ENCODE measurements around the gene PCDH1.
A peak's percentile ranks its signal among the peaks of the same experiment; 100 is the strongest.

PCDH1 gene

DNA sequence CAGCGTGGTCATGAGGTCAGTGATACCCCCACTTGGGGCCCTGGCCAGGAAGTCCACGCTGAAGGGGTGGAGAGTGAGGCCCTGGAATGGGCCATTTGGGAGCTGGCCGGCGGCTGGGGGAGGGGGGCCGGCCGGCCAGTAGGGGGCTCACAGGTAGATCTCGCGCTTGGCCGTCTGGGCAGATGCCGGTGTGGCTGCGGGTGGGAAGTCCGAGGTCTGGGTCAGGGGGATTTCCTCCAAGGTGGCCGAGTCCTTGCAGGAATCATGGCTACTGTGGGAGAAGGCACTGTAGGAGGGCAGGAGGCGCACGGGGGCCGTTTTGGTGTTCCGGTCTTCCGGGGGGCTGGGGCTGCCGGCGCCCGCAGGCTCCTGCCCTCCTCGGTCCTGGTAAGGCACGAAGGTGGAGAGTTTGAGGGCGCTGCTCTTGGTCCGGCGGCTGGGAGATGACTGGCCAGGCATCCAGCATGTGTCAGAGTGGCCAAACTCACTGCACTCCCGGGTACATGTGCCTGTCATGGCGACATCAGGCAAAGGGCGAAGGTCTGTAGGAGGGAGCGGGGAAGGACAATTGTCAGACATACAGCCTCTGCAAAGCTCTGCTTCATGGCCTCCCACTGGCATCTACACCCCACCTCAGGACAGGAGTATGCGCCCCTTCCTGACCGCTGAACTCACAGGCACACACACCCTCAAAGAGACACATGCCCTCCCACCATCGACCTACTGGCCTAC, 24.1 kb downstream of the PCDH1 start:
- no peak for DNase-seq (ENCODE audit: low spot score)

DNA sequence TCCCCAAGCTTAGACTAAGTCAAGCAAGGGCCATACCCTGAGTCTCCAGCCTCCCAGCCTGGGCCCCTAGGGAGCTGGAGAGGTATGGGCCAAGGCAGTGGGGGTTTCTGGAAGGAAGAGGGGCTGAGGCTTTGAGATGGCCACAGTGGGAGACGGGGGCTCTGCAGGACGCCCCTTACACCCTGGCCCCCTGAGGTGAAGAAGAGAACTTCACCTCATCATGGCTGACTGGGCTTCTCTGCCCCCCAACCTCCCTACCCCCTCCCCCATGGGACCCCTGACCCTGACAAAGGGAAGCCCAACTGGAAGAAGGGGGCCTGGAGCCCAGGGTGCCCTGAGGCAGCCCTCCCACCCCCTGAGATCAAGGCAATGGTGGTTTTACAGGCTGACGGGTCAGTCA, 25.8 kb downstream of the PCDH1 start:
- no peak for DNase-seq (ENCODE audit: low spot score)

DNA sequence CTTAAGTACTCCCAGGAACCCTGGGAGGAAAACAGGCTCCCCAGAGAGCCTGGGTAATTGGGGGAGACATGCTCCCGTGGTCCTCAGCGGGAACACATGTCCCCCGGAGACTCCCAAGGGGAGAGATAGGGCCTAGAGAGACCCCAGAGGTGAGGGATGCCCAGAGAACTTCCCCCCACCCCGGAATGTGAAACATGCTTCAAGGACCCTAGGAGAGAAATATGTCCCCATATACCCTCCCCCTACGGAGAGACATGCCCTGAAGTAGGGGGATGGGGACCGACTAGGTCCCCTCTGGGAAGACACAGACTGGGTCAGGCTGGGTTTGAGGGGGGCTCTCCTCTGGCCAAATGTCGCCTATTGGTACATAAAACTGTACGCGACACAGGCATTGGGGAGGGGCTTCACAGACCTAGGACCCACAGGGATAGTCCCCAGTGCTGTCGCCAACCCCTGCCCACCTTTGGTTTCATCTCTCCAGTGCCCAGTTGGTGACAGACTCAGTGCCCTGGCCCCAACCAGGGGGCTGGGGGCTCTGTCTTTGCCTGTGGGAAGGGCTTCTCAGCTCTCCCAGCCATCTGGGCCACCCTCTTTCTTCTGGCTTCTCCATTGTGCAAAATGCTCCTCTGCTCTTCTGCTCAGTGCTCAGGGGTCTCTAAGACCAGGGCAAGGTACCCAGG, 26.9 kb downstream of the PCDH1 start:
- no peak for DNase-seq (ENCODE audit: low spot score)

DNA sequence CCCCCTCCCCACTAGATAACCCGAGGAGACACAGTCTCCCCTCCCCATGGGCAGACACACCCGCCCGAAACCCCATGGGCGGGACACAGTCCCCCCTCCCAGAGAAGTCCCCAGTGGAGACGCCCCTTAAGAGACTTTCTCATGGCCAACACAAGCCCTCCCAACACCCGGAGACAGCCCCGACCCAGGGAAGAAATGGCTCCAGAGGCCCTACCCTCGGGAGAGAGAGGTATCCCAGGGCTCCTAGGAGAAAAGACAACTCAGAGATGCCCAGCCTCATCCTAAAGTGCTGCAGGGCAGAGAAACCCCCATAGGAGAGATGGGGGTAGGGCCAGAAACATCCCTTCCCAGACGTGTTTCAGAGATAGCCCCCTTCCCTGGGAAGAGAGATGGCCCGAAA, 27.4 kb downstream of the PCDH1 start:
- no peak for DNase-seq (ENCODE audit: low spot score)

DNA sequence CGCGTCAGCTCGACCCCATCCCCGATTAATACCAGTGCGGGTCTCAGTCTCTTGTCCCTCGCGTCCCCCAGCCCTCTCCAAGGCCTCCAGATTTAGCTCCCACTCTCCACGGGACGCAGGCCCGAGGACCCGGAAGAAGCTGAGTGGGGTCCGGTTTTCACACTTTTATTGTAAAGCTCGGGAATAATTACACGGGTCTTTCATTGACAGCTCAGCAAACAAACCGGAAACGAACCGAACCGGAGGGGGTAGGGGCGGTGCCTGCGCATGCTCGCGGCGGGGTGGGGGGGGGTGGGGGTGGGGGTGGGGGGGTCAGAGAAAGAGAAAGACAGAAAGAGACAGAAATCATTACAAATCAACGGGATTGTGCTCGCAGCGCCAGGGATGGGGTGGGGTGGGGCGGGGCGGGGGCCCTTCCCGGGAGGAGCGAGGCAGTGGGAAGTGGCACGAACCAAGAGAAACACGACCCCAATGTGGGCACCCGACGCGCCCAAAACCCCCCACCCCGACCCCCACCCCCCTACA, 27.9 kb downstream of the PCDH1 start:
- peak; percentile 97 for DNase-seq (ENCODE audit: low spot score)

DNA sequence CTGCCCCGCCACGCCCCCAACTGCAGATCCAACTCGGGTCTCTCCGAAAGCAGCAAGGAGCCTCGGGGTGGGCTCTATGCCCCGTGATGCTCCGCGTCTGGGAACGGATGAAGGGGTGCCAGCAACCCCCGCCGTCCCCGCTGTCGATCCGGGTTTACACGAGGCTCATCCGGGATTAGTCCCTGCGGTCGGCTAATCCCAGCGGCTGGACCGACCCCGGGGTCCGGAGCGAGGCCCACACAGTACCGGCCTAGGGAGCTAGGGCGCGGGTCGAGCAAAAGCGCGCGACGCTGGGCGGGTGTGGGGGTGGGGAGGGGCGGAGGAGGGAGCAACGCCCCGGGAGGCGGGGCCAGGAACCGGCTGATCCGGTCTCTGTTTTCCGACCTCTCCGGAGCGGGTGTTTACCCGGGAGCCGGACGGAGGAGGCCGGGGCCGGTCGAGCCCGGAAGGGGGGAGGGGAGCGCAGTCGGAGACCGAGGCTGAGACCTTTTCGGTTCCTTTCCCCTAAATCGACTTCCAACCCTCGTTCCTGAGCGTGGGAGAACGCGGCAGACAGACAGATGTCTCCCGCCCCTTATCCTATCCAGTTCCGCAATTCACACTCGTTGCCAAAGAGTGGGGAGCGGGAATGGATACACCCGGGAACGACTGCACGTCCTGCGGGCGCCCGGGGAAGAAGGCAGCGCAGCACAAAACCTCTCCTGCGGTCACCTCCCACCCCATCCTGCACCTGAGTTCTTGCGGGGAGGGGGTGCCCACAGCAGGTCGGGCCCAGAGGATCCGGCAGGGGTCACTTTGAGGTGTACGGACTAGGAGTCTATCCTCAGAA, 28.6 kb downstream of the PCDH1 start:
- DNase-seq (ENCODE audit: low spot score) = peak; percentile 95

DNA sequence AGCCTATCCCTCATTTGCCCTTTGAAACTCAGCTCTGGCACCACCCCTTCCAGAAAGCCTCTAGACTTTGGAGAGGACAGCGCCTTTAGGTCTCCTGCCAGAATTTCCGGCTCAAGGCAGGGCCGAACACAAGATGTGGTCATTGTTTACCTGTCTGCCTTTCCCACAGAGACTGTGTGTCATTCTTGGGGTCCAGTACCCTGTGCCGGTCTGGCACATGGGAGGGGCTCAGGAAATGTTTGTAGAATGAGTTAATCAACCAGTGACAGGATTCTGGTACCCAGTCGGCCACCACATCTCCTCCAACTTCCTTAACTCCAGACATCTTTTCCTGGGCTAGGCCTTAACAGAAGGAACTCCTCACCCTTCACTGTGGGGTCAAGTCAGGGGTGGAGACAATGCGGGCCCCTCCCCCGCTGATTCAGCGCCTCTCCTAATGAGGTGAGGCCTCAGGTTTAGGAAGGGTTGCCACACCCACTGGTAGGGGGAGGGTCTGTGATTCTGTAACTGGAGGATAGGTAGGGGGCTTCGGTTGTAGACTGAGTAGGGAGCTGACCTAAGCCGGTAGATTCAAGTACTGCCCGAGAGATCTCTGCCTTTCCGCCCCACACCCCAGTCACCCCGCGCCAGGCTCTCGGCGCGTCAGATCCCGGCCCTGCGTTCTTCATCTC, 29.3 kb downstream of the PCDH1 start:
- peak; percentile 45 for DNase-seq (ENCODE audit: low spot score)

DNA sequence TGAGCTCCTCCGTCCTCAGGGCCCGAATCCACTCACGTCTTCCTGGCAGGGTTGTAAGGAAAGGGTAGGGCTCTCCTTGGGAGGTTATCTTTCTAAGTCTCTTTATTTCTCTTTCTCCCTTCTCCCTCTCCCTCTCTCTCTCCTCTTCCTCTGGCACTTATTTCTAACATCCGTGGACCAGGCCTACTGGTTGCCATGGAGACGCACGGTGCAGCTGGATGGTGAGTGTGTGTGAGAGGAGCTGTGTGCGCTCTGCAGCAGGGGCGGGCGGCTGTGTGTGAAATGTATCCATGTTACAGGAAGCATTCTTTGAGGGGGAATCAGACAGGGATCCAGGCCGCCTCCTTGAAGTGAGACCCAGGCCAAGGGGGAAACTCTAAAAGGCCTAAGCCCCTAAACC, 32.2 kb downstream of the PCDH1 start:
- no peak for DNase-seq (ENCODE audit: low spot score)

DNA sequence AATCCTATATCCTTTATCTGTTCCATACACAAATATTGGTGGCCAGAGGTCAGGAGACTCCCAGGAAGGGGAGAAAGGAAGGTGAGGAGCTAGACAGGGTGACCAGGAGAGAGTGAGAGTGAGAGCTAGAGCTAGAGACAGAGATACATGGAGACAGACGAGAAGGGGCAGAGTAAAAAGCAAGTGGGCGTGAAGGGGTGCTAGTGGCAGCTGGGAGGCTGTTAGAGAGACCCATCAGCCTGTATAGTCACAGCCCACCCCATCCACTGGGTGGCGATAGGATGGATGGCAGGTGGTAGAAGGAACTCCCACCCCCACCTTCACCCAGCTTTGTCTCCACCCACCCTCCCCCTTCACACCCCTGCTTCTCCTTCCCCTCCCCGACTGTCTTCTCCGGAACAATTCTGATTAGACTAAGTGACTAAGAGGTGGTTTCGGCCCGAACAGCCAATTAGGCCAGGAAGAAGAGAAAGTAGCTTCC, 32.8 kb downstream of the PCDH1 start:
- no peak for DNase-seq (ENCODE audit: low spot score)

DNA sequence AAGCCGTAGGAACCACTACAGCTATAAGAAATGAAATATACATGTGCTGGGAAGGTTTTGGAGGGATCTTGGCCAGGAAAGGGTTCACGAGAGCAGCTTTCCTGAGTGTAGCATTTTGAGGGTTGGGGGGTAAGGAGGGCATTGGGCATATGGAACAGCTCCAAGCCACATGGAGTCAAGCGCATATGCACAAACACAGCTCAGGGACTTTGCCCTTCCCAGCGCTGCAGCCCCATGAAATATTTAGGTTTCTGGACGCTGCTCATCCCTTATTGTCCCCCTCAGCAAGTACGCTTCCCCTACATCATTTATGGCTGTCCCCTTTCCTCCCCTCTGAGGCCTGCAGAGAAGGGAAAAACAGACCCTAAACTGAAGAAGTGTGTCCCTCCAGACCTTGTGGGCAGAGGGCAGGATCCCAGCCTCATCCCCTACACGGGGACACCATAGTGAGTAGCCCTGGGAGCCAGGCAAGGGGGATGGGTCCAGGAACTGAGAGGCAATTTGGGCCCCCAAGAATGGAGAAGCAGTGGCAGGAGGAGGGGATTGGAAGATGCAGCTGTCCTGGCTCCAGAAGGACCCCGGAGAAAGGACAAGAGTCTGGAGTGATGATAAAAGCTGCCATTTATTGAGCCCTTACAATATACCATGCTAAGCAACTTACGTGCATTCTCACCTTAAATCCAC, 33.7 kb downstream of the PCDH1 start:
- no peak for DNase-seq (ENCODE audit: low spot score)

DNA sequence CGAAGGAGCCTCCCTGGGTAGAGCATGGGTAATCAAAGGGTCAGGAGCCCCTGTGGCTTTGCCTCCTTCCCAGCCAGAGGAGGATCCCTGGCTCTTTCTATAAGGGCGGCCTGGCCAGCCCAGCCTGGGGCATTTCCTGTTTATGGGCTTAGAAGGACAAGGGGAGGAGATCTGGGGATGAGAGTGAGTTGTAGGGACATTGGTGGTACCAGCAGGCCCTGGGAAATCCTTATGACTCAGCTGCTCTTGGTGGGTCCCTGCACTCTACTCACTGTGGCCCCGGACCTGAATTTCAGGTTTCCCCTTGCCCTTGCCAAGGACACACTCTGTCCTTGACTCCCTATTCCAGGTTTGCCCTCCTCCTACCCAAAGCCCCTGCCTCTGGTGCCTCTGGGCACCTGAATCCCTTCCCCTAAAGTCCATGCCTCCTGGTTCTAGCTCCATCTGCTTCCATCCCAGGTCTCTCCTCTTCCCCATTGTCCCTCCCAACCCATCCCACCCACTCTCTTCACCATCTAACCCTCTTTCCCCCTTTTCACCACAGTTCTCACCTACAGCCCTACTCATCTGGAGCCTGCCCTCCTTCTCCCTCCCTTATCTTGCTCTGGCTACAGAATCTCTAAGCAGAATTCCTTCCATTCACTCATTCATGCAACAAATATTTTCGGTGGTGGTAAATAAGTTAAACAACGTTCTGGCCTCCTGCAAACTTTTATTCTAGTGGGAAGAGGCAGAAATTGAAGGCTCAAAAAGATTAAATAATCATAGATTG, 34.9 kb downstream of the PCDH1 start:
- DNase-seq (ENCODE audit: low spot score) = no peak

DNA sequence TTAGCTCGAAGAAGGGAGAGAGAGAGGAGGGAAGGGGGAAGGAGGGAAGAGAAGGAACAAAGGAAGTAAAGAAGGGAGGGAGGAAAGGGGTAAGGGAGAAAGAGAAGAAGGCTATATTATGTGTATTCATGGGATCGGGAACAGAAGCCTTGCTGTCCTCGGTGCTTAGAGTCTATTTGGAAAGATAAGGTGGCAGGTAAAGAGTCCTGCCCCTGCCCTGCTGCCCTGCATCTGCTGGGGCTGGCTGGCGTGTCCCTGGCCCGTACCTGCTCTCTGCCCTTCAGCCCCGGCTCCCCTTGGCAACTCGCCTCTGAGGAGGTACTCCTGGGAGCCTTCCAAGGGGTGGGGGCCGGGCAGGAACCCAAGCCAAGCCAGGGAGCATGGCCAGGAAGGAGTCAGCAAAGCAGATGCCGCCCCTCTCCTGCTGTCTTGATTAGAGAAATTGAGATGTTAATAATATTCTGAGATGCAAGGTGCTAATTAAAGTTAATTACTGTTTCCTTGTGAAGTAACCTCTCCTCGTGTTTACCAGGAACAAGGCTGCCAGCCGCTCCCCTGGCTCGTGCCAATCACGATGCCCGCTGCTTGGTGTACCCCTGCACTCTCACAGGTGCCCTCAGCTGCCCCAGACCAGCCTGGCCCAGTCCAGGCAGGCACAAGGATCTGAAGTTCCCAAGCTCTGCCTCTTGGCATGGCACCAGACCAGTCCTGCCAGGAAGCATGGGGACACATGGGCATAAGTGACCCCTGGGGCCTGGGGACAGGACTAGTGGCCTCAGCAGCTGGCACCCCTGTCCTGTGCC, 36.6 kb downstream of the PCDH1 start:
- no peak for DNase-seq (ENCODE audit: low spot score)

DNA sequence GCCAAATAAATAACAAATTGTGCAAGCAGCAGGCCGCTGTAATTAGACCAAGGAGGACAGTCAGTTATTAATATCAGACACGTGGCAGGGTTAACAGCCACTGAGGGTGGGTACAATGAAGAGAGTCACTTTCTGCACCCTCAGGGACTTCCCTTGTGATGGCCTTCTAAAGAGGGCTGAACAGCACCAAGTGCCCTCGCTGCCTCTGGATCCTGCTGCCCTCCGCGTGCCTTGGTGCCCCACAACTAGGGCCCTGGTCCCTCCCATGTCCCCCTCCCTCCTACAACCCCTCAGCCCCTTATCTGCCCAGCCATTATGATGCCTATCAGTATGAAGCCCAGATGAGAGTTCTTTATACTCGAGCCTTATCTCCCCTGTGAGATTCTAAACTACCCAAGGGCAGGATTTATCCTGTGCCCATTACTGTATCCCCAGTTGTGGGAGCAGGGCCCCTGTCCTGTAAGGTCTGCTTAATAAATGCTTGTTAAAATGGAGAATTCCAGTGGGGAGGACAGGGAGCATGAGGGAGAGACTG, 37.3 kb downstream of the PCDH1 start:
- DNase-seq (ENCODE audit: low spot score) = no peak

DNA sequence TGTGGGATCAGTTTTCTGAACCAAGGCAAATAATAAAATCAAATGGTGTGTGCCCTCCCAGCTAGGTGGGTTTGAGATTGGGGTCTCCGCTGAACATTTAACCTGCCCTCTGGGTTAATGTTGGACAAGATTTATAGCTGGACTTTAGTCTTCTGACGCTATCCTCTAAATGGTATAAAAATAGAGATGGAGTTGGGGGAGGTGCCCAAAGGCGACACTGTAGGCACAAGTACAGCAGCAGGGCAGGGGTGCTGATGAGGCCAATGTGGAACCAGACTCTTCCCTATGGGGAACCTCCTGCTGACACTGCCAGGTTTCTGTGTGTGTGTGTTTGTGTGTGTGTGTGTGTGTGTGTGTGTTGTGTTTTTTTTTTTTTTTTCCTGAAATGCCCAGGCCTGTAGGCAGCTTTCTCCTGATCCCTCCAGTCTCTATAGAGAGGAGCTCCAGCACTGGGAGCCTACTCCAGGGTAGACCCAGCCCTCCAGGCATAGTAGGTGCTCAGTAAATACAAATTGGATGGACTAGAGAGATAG, 37.9 kb downstream of the PCDH1 start:
- DNase-seq (ENCODE audit: low spot score) = no peak

DNA sequence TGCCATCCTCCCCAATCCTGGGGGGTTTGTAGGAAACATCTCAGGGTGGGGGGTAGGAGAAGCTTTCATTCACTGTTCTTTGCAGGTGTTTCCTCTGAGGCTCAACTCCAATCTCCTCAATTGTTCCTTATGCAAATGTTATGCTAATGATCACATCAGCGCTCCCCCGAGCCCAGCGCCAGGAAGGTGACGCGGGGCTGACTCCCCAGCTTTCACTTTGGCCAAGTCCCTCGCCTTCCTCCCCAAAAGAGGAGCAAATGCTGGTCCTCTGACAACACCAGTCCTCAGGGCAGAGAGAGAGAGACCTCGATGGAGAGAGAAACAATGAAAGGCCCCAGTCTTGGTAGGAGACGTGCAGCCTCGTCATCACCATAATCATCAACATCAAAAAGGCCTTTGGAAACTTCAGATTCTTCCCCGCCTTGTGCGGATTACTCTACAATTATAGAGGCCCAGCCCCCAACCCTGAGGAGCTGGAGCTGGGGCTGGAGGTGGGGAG, 39.1 kb downstream of the PCDH1 start:
- DNase-seq (ENCODE audit: low spot score) = no peak

DNA sequence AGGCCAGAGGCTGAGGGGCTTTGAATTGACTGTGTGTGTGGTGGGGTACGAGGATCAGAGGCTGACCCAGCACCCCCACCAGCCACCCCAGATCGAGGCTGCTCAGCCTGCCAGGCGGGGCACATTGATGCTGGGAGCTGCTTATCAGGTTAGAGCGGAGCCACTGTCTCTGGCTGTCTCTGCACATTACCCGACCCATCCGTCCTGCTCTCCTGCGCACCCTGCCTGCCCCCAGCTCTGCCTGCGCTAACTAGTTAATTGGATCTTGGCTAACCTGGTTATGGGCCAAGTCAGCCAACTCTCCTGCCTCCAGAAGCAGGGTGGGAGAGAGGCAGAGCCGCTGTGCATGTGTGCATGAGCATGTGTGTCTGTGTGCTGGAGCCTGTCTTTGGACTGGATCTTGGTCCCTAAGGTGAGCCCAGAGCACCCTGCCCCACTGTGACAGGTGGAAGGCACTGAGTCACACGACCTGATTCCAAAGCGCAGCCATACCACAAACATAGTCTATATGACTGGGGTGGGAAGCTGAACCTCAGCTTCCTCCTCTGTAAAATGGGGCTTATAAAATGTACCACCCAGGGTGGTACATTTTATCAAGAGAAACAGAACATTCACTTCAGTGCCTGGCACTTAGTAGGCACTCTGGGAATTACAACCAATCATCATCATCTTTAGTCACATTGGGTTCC, 39.7 kb downstream of the PCDH1 start:
- no peak for DNase-seq (ENCODE audit: low spot score)

DNA sequence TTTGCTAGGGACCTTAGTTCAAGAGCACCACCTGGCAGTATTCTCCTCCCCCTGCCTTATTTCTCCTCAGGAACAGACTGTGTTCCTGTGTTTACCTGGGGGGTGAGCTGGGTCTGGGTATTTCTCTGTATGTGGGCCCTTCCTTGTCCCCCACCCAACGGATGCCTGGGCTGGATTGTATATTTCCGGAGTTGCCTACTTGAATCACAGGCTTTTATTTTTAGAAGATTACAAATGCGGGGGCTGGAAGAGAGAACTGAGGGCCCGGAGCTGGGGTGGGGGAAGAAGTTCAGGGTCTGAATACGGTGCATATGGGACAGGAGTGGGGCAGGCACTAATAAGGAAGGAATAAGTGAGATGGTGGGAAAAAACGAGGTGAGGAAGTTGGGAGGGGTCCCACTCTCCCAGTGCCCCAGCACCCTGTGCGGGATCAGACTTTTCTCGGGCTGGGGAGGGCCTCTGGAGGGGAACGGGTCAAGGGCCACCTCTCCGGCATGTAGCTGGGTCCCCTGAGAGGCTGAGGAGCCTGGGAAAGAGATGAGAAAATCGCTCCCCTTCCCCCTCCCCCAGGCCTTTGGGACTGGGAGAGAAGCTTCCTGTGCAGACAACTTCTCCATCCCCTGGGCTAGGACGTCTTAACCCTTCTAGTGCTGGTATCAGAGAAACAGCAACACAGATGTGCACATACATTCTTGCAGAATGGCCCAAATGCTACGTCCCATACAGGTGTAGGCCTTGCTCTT, 42.1 kb downstream of the PCDH1 start:
- no peak for DNase-seq (ENCODE audit: low spot score)

DNA sequence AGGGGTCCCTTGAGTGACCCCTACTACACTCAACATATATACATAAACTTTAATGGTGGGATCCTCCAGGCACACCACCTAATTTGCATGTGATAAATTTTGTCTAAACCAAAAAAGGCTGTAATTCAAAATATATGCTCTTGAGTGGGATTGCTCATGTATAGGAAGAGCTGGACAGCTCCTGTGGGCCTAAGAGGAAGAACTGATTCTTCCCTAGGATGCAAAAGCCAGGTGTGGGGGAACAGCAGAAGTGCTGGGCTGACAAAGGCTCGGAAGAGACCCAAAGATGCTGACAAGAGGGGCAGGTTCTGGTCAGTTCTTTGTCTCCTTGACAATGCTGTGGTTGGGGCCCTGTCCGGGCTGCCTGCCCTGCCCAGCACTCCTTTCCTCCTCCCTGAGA, 43.9 kb downstream of the PCDH1 start:
- DNase-seq (ENCODE audit: low spot score) = no peak

Measured in AG20443 (cell line).